GM19193 (cell line): ENCODE data around the gene SCRT2.

Source experiments
- POLR2A ChIP-seq: IDR thresholded peaks from 4 replicates; pipeline ENCODE4 v1.6.1; 2011; ENCODE audit not compliant: insufficient read depth, insufficient read length; ENCODE audit errors: extremely low read depth

The SCRT2 gene

DNA sequence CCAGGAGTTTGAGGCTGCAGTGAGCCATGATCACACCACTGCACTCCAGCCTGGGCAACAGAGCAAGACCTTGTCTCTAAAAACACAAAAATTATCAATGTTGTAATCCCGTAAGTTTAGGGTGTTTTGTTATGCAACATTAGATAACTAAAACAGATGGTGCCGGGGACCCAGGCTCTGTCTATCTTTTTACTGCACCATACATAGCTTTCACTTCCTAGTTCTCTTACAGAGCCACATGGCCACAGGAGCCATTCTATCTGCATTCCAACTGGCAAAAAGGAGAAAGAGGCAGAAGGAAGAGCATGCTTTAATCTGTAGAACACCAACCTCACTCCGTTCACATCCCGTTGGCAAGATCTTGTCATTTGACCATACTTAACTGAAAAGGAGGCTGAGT lies 60.1 kb downstream of the SCRT2 start:
- no peak for TF ChIP-seq POLR2A

DNA sequence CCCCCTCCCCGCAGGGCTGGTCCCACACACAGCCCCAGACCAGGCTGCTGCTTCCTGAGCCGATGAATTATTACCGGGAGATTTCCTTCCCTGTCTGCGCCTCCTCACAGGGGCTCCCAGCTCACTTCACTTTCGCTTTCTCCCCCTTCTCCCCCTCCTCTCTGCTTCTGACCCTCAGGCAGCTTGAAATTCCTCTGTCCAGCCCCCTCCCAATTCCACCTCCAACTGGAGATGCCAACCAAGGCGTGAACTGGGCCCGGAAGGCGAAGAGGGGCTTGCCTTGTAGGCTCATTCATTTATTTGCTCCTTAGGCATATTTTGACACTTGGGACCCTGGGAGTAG lies 63.8 kb downstream of the SCRT2 start:
- no peak for TF ChIP-seq POLR2A
